H9 (cell line): ENCODE measurements around the gene CEACAM18. TPM values are rescaled to one million over a fixed set of nuclear protein-coding genes. Genes with fewer than 3 reads are reported as not detected.

Source experiments
- DNase-seq: peaks from one replicate; pipeline ENCODE4 v3.0.0-alpha.2; 2017
- H2AFZ ChIP-seq: one replicate; pipeline ENCODE4 v1.6.1; 2013; ENCODE audit warnings: mild to moderate bottlenecking, low read length, control low read depth, moderate library complexity
- H2AK5ac ChIP-seq: 2 replicates; pipeline ENCODE4 v1.6.1; 2013; ENCODE audit warnings: low read length, control low read depth, mixed read lengths; ENCODE audit not compliant: insufficient read length
- H2BK120ac ChIP-seq: one replicate; pipeline ENCODE4 v1.6.1; 2013; ENCODE audit warnings: low read depth, mild to moderate bottlenecking, low read length, control low read depth, inconsistent platforms; ENCODE audit not compliant: poor library complexity, severe bottlenecking
- H2BK12ac ChIP-seq: 2 replicates; pipeline ENCODE4 v1.6.1; 2013; ENCODE audit warnings: low read length, control low read depth, mixed read lengths, low read depth; ENCODE audit not compliant: insufficient read length
- H2BK15ac ChIP-seq: 2 replicates; pipeline ENCODE4 v1.6.1; 2013; ENCODE audit warnings: low read depth, low read length, control low read depth
- H2BK20ac ChIP-seq: one replicate; pipeline ENCODE4 v1.6.1; 2013; ENCODE audit warnings: low read depth, mild to moderate bottlenecking, low read length, control low read depth, inconsistent platforms; ENCODE audit not compliant: poor library complexity, severe bottlenecking
- H2BK5ac ChIP-seq: 2 replicates; pipeline ENCODE4 v1.6.1; 2013; ENCODE audit warnings: low read length, control low read depth, mixed read lengths; ENCODE audit not compliant: insufficient read length
- H3K14ac ChIP-seq: 2 replicates; pipeline ENCODE4 v1.6.1; 2013; ENCODE audit warnings: low read length, control low read depth; ENCODE audit not compliant: insufficient read depth
- H3K18ac ChIP-seq: 2 replicates; pipeline ENCODE4 v1.6.1; 2013; ENCODE audit warnings: low read depth, mild to moderate bottlenecking, mixed read lengths, low read length, control low read depth; ENCODE audit not compliant: insufficient read length
- H3K23ac ChIP-seq: 2 replicates; pipeline ENCODE4 v1.6.1; 2013; ENCODE audit warnings: low read length, control low read depth, mixed read lengths, low read depth; ENCODE audit not compliant: insufficient read length
- H3K23me2 ChIP-seq: 2 replicates; pipeline ENCODE4 v1.6.1; 2013; ENCODE audit warnings: low read depth, mild to moderate bottlenecking, mixed read lengths, low read length, control low read depth; ENCODE audit not compliant: insufficient read length, poor library complexity, severe bottlenecking
- H3K27ac ChIP-seq: 2 replicates; pipeline ENCODE4 v1.5.1; 2013; ENCODE audit warnings: low read length, control low read depth, mixed read lengths, low read depth; ENCODE audit not compliant: insufficient read length
- H3K27me3 ChIP-seq: 2 replicates; pipeline ENCODE4 v1.6.1; 2013; ENCODE audit warnings: low read length, control low read depth, inconsistent platforms; ENCODE audit not compliant: insufficient read depth
- H3K4ac ChIP-seq: 2 replicates; pipeline ENCODE4 v1.6.1; 2013; ENCODE audit warnings: low read depth, mild to moderate bottlenecking, control low read depth, inconsistent platforms, low read length, moderate library complexity
- H3K4me1 ChIP-seq: 2 replicates; pipeline ENCODE4 v1.6.1; 2013; ENCODE audit warnings: low read length, control low read depth, inconsistent platforms; ENCODE audit not compliant: insufficient read depth
- H3K4me2 ChIP-seq: 2 replicates; pipeline ENCODE4 v1.6.1; 2013; ENCODE audit warnings: low read length, control low read depth, mixed read lengths; ENCODE audit not compliant: insufficient read length, insufficient read depth
- H3K56ac ChIP-seq: 2 replicates; pipeline ENCODE4 v1.6.1; 2013; ENCODE audit warnings: low read depth, mild to moderate bottlenecking, mixed read lengths, low read length, control low read depth; ENCODE audit not compliant: insufficient read length
- H3K79me1 ChIP-seq: 2 replicates; pipeline ENCODE4 v1.6.1; 2013; ENCODE audit warnings: low read depth, mild to moderate bottlenecking, moderate library complexity, low read length, control low read depth, inconsistent platforms; ENCODE audit not compliant: insufficient read depth, poor library complexity, severe bottlenecking
- H3K79me2 ChIP-seq: 2 replicates; pipeline ENCODE4 v1.6.1; 2013; ENCODE audit warnings: low read length, control low read depth, inconsistent platforms; ENCODE audit not compliant: insufficient read depth
- H3K9ac ChIP-seq: 2 replicates; pipeline ENCODE4 v1.6.1; 2013; ENCODE audit warnings: low read length, control low read depth, mixed read lengths; ENCODE audit not compliant: insufficient read length; ENCODE audit errors: extremely low read depth
- H3K9me3 ChIP-seq: one replicate; pipeline ENCODE4 v1.6.1; 2013; ENCODE audit warnings: low read depth, low read length, inconsistent platforms; ENCODE audit not compliant: control insufficient read depth
- H3T11ph ChIP-seq: one replicate; pipeline ENCODE4 v1.6.1; 2013; ENCODE audit warnings: mild to moderate bottlenecking, low read length, control low read depth, inconsistent platforms
- H4K20me1 ChIP-seq: one replicate; pipeline ENCODE4 v1.6.1; 2013; ENCODE audit not compliant: control insufficient read depth, insufficient read length, insufficient read depth
- H4K5ac ChIP-seq: 2 replicates; pipeline ENCODE4 v1.6.1; 2013; ENCODE audit warnings: low read depth, mild to moderate bottlenecking, mixed read lengths, low read length, control low read depth; ENCODE audit not compliant: insufficient read length
- H4K8ac ChIP-seq: replicated peaks from 2 replicates; pipeline ENCODE4 v1.6.1; 2013; ENCODE audit warnings: low read length, control low read depth, mixed read lengths, low read depth; ENCODE audit not compliant: insufficient read length
- H4K91ac ChIP-seq: 2 replicates; pipeline ENCODE4 v1.6.1; 2013; ENCODE audit warnings: low read depth, mild to moderate bottlenecking, moderate library complexity, mixed read lengths, low read length, control low read depth; ENCODE audit not compliant: insufficient read length
- H3K27ac Mint-ChIP-seq, 3 experiments: 2 replicates in 2 of 3; 3 replicates in 1 of 3; pipeline ENCODE4 v1.8.0; 2020 to 2021; ENCODE audit warnings: mixed read lengths in 3 of 3, mild to moderate bottlenecking in 1 of 3, moderate library complexity in 1 of 3
- H3K27me3 Mint-ChIP-seq: 2 replicates; pipeline ENCODE4 v1.8.0; 2021; ENCODE audit warnings: low read depth, mild to moderate bottlenecking, moderate library complexity, mixed read lengths
- H3K36me3 Mint-ChIP-seq, 3 experiments: 2 replicates in 2 of 3; 3 replicates in 1 of 3; pipeline ENCODE4 v1.8.0; 2020 to 2021; ENCODE audit warnings: low read depth in 3 of 3, mixed read lengths in 3 of 3; ENCODE audit not compliant: insufficient read depth in 1 of 3
- H3K4me1 Mint-ChIP-seq, 2 experiments: 2 replicates each; pipeline ENCODE4 v1.8.0; 2020; ENCODE audit warnings: mixed read lengths in 2 of 2
- H3K4me3 Mint-ChIP-seq, 2 experiments: 2 replicates in 1 of 2; 3 replicates in 1 of 2; pipeline ENCODE4 v1.8.0; 2020 to 2021; ENCODE audit warnings: mild to moderate bottlenecking in 2 of 2, mixed read lengths in 2 of 2, moderate library complexity in 1 of 2
- H3K9me3 Mint-ChIP-seq, 2 experiments: 2 replicates in 1 of 2; 3 replicates in 1 of 2; pipeline ENCODE4 v1.8.0; 2020; ENCODE audit warnings: mild to moderate bottlenecking in 2 of 2, mixed read lengths in 2 of 2, moderate library complexity in 1 of 2
- CTCF ChIP-seq: fragments of 200-600 bp; sonication (generic); conservative IDR thresholded peaks from 3 replicates; pipeline ENCODE4 v1.8.0; 2021; ENCODE audit warnings: antibody characterized with exemption, mild to moderate bottlenecking
- WGBS: extraction: QIAGEN DNeasy Blood & Tissue Kit; methylation state at CpG from one replicate; pipeline ENCODE4 v1.1.7; 2013; ENCODE audit warnings: missing lambda C conversion rate, low lambda C conversion rate, mixed read lengths; ENCODE audit not compliant: insufficient read length; ENCODE audit errors: extremely low coverage; 5-methylcytosine and 5-hydroxymethylcytosine counted together
- total RNA-seq: library from RNA; stranded (reverse); gene quantifications from 2 replicates; pipeline ENCODE4 v1.2.1, GENCODE V29; 2021

CEACAM18 gene
- total RNA-seq, 1 experiment from 2014 or later: not detected

- no CpG with 5 or more reads among the region's 9 CpGs for WGBS
- H4K20me1 ChIP-seq: no peaks in the 10 kb centered on the region
- no peak overlapping the region for H3K27ac Mint-ChIP-seq
Observed at GRCh38 chr19:51470966-51471365, 7.4 kb upstream of the CEACAM18 start.

More at GRCh38 chr19:51470966-51471365, 7.4 kb upstream of the CEACAM18 start:
- H3K23me2 ChIP-seq: no peaks in the 10 kb centered on the region
- no peak overlapping the region for H3K4me2 ChIP-seq
- H3K4me1 ChIP-seq: no peaks in the 10 kb centered on the region
- no peak overlapping the region for H2AK5ac ChIP-seq
- H2BK20ac ChIP-seq: no peak overlapping the region
- H3K27me3 Mint-ChIP-seq: peaks cover 54% of the 10 kb centered on the region
- no peaks in the 10 kb centered on the region for H3K79me1 ChIP-seq
- no peak overlapping the region for H3K9ac ChIP-seq
- H3K79me2 ChIP-seq: no peaks in the 10 kb centered on the region
- no peak overlapping the region for H4K91ac ChIP-seq
- no peak overlapping the region for H2AFZ ChIP-seq
- no peak overlapping the region for H4K5ac ChIP-seq
- peaks cover 0 to 86% of the 10 kb centered on the region in 2 experiments; a peak in 2 of 5 replicates for H3K9me3 Mint-ChIP-seq
- H3K56ac ChIP-seq: no peak overlapping the region
- no peak overlapping the region for H3K4me3 Mint-ChIP-seq
- no peaks in the 10 kb centered on the region for H3K4me1 Mint-ChIP-seq
- no peak for TF ChIP-seq CTCF
- no peak overlapping the region for H3K18ac ChIP-seq
- H3K9me3 ChIP-seq: no peaks in the 10 kb centered on the region
- no peak overlapping the region for H2BK120ac ChIP-seq
- H3K36me3 Mint-ChIP-seq: no peaks in the 10 kb centered on the region
- no peak overlapping the region for H2BK15ac ChIP-seq
- no peak for DNase-seq
- H3K23ac ChIP-seq: no peak overlapping the region
- H2BK12ac ChIP-seq: no peak overlapping the region
- no peak overlapping the region for H2BK5ac ChIP-seq
- no peak overlapping the region for H3T11ph ChIP-seq
- no peak overlapping the region for H4K8ac ChIP-seq
- no peak overlapping the region for H3K4ac ChIP-seq
- no peaks in the 10 kb centered on the region for H3K27me3 ChIP-seq
- no peak overlapping the region for H3K27ac ChIP-seq
- no peak overlapping the region for H3K14ac ChIP-seq
